ENCODE data around the gene ARL6IP1.
"Not testable (repeated sequence)": the region's sequence is repeated elsewhere in the genome, so short reads cannot be mapped to it uniquely, and the experiment has no call there.

DNA sequence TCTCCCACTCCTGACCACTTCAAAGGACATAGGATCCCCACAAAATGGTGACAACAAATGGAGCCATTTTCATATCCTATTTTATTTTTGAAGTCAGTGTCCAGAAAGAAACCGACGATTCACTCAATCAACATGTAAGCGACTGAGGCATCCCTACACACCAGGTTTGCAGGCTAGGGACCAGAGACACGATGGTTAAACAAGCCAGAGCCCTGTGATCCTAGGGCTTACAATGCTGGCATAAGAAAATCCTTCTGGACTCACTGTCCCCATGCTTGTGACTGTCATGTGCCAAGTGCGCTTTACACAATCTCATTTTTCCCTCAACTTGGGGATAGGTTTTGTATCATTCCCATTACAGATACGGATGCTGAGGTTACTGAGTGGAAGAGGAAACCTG lies 20.1 kb downstream of the ARL6IP1 start:
- TF ChIP-seq, protein P1, sequence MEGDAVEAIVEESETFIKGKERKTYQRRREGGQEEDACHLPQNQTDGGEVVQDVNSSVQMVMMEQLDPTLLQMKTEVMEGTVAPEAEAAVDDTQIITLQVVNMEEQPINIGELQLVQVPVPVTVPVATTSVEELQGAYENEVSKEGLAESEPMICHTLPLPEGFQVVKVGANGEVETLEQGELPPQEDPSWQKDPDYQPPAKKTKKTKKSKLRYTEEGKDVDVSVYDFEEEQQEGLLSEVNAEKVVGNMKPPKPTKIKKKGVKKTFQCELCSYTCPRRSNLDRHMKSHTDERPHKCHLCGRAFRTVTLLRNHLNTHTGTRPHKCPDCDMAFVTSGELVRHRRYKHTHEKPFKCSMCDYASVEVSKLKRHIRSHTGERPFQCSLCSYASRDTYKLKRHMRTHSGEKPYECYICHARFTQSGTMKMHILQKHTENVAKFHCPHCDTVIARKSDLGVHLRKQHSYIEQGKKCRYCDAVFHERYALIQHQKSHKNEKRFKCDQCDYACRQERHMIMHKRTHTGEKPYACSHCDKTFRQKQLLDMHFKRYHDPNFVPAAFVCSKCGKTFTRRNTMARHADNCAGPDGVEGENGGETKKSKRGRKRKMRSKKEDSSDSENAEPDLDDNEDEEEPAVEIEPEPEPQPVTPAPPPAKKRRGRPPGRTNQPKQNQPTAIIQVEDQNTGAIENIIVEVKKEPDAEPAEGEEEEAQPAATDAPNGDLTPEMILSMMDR (IDR thresholded peaks at IDR 0.05): not testable (repeated sequence)
- not testable (repeated sequence) for TF ChIP-seq POLR2A (IDR thresholded peaks at IDR 0.05)

All from uterus (tissue), 2 donors.